ENCODE data around the gene ZNF662.

DNA sequence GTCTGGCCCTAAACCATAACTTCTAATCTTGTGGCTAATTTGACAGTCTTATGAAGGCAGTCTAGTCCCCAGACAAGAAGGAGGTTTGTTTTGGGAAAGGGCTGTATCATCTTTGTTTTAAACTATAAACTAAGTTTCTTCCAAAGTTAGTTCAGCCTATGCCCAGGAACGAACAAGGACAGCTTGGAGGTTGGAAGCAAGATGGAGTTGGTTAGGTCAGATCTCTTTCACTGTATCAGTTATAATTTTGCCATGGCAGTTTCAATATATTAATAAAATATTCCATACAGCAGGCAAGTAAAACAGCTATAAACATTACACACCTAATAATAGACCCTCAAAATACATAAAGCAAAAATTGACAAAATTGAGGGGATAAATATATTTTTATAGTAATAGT is 13.1 kb upstream of the ZNF662 start:
- TF ChIP-seq, protein P1, sequence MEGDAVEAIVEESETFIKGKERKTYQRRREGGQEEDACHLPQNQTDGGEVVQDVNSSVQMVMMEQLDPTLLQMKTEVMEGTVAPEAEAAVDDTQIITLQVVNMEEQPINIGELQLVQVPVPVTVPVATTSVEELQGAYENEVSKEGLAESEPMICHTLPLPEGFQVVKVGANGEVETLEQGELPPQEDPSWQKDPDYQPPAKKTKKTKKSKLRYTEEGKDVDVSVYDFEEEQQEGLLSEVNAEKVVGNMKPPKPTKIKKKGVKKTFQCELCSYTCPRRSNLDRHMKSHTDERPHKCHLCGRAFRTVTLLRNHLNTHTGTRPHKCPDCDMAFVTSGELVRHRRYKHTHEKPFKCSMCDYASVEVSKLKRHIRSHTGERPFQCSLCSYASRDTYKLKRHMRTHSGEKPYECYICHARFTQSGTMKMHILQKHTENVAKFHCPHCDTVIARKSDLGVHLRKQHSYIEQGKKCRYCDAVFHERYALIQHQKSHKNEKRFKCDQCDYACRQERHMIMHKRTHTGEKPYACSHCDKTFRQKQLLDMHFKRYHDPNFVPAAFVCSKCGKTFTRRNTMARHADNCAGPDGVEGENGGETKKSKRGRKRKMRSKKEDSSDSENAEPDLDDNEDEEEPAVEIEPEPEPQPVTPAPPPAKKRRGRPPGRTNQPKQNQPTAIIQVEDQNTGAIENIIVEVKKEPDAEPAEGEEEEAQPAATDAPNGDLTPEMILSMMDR (conservative IDR thresholded peaks at IDR 0.05; ENCODE audit: low read depth, low read length), result no peak
- TF ChIP-seq EZH2 (IDR thresholded peaks at IDR 0.05; ENCODE audit: low read length, unreplicated experiment), result no peak

Measured in PC-3 (cell line).